HL-60 (cell line): ENCODE results near the gene MAP10.

Source experiments
- CTCF ChIP-seq: IDR thresholded peaks from one replicate; pipeline ENCODE4 v1.5.1; 2011; ENCODE audit warnings: low read length, control low read depth, inconsistent platforms; ENCODE audit not compliant: insufficient read depth
- GABPA ChIP-seq: IDR thresholded peaks from 2 replicates; pipeline ENCODE4 v1.6.1; 2012; ENCODE audit warnings: low read depth
- POLR2AphosphoS5 ChIP-seq: IDR thresholded peaks from 2 replicates; pipeline ENCODE4 v1.6.1; 2012; ENCODE audit warnings: low read depth
- REST ChIP-seq: IDR thresholded peaks from 2 replicates; pipeline ENCODE4 v1.6.1; 2012; ENCODE audit warnings: low read depth; ENCODE audit not compliant: insufficient replicate concordance

- TF ChIP-seq POLR2AphosphoS5 (no peak), CTCF (no peak), REST (no peak), GABPA (no peak)
These were observed 40.3 kb downstream of the MAP10 start for GRCh38 chr1:232845406-232845955.
